ENCODE results near the gene RGS11. TPM values are rescaled to one million over a fixed set of nuclear protein-coding genes. Genes with fewer than 3 reads are reported as not detected.
A peak's percentile ranks its signal among the peaks of the same experiment; 100 is the strongest.

RGS11 gene
- total and polyA plus RNA-seq, 9 of the 15 experiments (the other 6 are each of a cell fraction or from before 2014, with no cell fraction given), result not detected

GRCh38 chr16:228852-229730, 46.7 kb downstream of the RGS11 start, which contains the start of gene LUC7L (continued):
- peak; percentile 72 for TF ChIP-seq DEAF1 (CRISPR knock-in tag; IDR thresholded peaks at IDR 0.05)
- TF ChIP-seq DIDO1 (tag; IDR thresholded peaks at IDR 0.05; ENCODE audit: low read depth), result peak; percentile 60; the same call in 1 of the 2 replicates
- peak; percentile 68 for TF ChIP-seq TAF1 (IDR thresholded peaks at IDR 0.05; ENCODE audit: control insufficient read depth, extremely low read depth, insufficient read depth, low read length, severe bottlenecking)
- peak; percentile 78; the same call in 1 of the 2 replicates for TF ChIP-seq LCOR (CRISPR knock-in tag; IDR thresholded peaks at IDR 0.05)
- TF ChIP-seq NR2C2 (CRISPR knock-in tag; IDR thresholded peaks at IDR 0.05), result peak; percentile 61; the same call in 1 of the 2 replicates
- peak; percentile 69; the same call in 1 of the 2 replicates for TF ChIP-seq NR2C2 (tag; IDR thresholded peaks at IDR 0.05)
- no peak; the same call in 1 of the 2 replicates for TF ChIP-seq NCOR1 (IDR thresholded peaks at IDR 0.05)
- peak; percentile 47 for TF ChIP-seq SAP30 (IDR thresholded peaks at IDR 0.05; ENCODE audit: borderline replicate concordance, insufficient read depth, low read depth, low read length, poor library complexity, severe bottlenecking)
- peak; percentile 61; the same call in 1 of the 2 replicates for TF ChIP-seq HMGXB4 (CRISPR knock-in tag; IDR thresholded peaks at IDR 0.05)
- no peak; the same call in 1 of the 2 replicates for TF ChIP-seq DPF2 (IDR thresholded peaks at IDR 0.05)
- TF ChIP-seq HMGN3 (IDR thresholded peaks at IDR 0.05; ENCODE audit: borderline replicate concordance, extremely low read depth, insufficient read length, low read depth, low read length), result peak; percentile 72
- peak; percentile 77 for TF ChIP-seq POLR2H (tag; IDR thresholded peaks at IDR 0.05; ENCODE audit: low read depth)
- TF ChIP-seq CREM (IDR thresholded peaks at IDR 0.05; ENCODE audit: low read depth), result peak; percentile 98
- 0 out of 2 replicates have a peak, but pooled peaks have one; percentile 36 for TF ChIP-seq GATAD2A (IDR thresholded peaks at IDR 0.05)
- 0 out of 2 replicates have a peak, but pooled peaks have one; percentile 39 for TF ChIP-seq PHB (CRISPR knock-in tag; IDR thresholded peaks at IDR 0.05)
- TF ChIP-seq AFF1 (IDR thresholded peaks at IDR 0.05; ENCODE audit: low read depth in 1 of 2, partially characterized antibody in 2 of 2), result peak in 1 of 2 experiments; percentile 97
- TF ChIP-seq GABPA (tag; conservative IDR thresholded peaks at IDR 0.05; ENCODE audit: low read depth), result peak; percentile 97
- TF ChIP-seq STAG1 (CRISPR knock-in tag; IDR thresholded peaks at IDR 0.05; ENCODE audit: borderline replicate concordance), result no peak
